Type B pancreatic cell (in vitro differentiated cells): ENCODE results near the gene GDAP2. TPM values are rescaled to one million over a fixed set of nuclear protein-coding genes. Genes with fewer than 3 reads are reported as not detected.

Experiments used
- DNase-seq: peaks from one replicate; pipeline ENCODE4 v3.0.0; 2021; ENCODE audit warnings: mixed read lengths; ENCODE audit not compliant: unreplicated experiment; ENCODE audit errors: extremely low spot score
- H3K27ac Mint-ChIP-seq: 2 replicates; pipeline ENCODE4 v1.8.0; 2021; ENCODE audit warnings: mild to moderate bottlenecking, mixed read lengths
- H3K27me3 Mint-ChIP-seq: 2 replicates; pipeline ENCODE4 v1.8.0; 2021; ENCODE audit warnings: mixed read lengths
- H3K36me3 Mint-ChIP-seq: 2 replicates; pipeline ENCODE4 v1.8.0; 2021; ENCODE audit warnings: mixed read lengths
- H3K4me1 Mint-ChIP-seq: one replicate; pipeline ENCODE4 v1.8.0; 2021; ENCODE audit warnings: mixed read lengths; ENCODE audit not compliant: unreplicated experiment
- H3K4me3 Mint-ChIP-seq: 2 replicates; pipeline ENCODE4 v1.8.0; 2021; ENCODE audit warnings: mild to moderate bottlenecking, mixed read lengths
- H3K9me3 Mint-ChIP-seq: 2 replicates; pipeline ENCODE4 v1.8.0; 2021; ENCODE audit warnings: mixed read lengths
- total RNA-seq: library from RNA; stranded (reverse); gene quantifications from 2 replicates; pipeline ENCODE4 v1.2.1, GENCODE V29; 2021; ENCODE audit warnings: low replicate concordance
- TF ChIP-seq, protein P1 (sequence below): fragments of 200-600 bp; sonication (generic); conservative IDR thresholded peaks from 2 replicates; pipeline ENCODE4 v1.5.0; 2021; ENCODE audit warnings: antibody characterized with exemption, mild to moderate bottlenecking

Gene GDAP2
- total RNA-seq, 1 donor from 2014 or later = 20.4 TPM

GRCh38 chr1:117871013-117871412 is 58.4 kb downstream of the GDAP2 start:
- H3K4me3 Mint-ChIP-seq = no peak overlapping the region
- no peak for DNase-seq
- no peaks in the 10 kb centered on the region for H3K27me3 Mint-ChIP-seq
- TF ChIP-seq, protein P1, sequence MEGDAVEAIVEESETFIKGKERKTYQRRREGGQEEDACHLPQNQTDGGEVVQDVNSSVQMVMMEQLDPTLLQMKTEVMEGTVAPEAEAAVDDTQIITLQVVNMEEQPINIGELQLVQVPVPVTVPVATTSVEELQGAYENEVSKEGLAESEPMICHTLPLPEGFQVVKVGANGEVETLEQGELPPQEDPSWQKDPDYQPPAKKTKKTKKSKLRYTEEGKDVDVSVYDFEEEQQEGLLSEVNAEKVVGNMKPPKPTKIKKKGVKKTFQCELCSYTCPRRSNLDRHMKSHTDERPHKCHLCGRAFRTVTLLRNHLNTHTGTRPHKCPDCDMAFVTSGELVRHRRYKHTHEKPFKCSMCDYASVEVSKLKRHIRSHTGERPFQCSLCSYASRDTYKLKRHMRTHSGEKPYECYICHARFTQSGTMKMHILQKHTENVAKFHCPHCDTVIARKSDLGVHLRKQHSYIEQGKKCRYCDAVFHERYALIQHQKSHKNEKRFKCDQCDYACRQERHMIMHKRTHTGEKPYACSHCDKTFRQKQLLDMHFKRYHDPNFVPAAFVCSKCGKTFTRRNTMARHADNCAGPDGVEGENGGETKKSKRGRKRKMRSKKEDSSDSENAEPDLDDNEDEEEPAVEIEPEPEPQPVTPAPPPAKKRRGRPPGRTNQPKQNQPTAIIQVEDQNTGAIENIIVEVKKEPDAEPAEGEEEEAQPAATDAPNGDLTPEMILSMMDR = no peak
- peaks cover 53% of the 10 kb centered on the region for H3K36me3 Mint-ChIP-seq
- no peak overlapping the region for H3K27ac Mint-ChIP-seq
- no peaks in the 10 kb centered on the region for H3K4me1 Mint-ChIP-seq
- no peaks in the 10 kb centered on the region for H3K9me3 Mint-ChIP-seq

GRCh38 chr1:117861694-117862093 is 67.7 kb downstream of the GDAP2 start:
- DNase-seq = no peak
- Mint-ChIP-seq H3K36me3 (peaks cover 15% of the 10 kb centered on the region), H3K27me3 (no peaks in the 10 kb centered on the region), H3K9me3 (no peaks in the 10 kb centered on the region), H3K4me3 (no peak overlapping the region), H3K4me1 (peaks cover 3% of the 10 kb centered on the region), H3K27ac (no peak overlapping the region)
- TF ChIP-seq, protein P1 = no peak

DNA sequence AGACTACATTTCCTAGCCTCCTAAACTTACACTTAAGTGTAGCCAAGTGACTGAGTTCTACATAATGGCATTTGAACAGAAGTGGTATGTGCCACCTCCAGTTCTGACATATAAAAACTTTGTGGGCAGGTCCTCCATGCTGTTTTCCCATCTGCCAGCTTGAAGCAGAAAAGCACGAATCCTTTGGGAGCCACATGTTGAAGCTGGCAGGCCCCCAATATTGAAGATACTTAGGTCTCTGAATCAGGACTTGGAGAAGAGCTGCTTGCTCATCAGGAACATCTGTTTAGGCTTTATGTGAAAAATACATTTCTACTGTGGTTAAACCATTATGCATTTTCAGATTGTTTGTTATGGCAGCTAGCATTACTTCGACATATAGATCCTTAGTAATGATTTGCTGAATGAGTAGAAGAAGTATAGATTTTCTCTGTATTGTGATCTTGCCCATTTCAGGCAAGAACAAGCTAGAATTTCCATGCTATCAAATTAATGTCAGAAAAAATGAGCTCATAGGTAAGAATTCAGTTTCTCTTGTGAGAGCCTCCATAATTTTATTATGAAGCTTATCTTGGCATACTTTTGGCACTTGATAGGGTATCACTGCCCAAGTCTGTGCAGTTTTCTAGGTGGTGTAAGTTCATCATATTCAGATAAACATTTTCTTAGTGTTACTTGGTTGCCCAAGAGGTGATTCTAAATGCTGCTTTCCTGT is 68.4 kb downstream of the GDAP2 start:
- H3K27me3 Mint-ChIP-seq = no peaks in the 10 kb centered on the region
- no peak for DNase-seq
- H3K36me3 Mint-ChIP-seq = peaks cover 11% of the 10 kb centered on the region
- no peak overlapping the region for H3K4me3 Mint-ChIP-seq
- H3K4me1 Mint-ChIP-seq = peaks cover 3% of the 10 kb centered on the region
- H3K9me3 Mint-ChIP-seq = no peaks in the 10 kb centered on the region
- H3K27ac Mint-ChIP-seq = no peak overlapping the region
- TF ChIP-seq, protein P1 = no peak

DNA sequence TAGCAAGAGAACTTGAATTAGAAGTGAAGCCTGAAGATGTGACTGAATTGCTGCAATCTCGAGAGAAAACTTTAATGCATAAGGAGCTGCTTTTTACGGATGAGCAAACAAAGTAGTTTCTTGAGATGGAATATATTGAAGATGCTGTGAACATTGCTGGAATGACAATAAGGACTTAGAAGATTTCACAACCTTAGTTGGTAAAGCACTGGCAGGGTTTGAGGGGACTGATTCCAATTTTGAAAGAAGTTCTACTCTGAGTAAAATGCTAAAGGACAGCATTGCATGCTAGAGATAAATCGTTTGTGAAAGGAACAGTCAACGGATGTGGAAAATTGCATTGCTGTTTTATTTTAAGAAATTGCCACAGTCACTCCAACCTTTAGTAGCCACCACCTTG is 69.5 kb downstream of the GDAP2 start:
- H3K4me1 Mint-ChIP-seq = peaks cover 3% of the 10 kb centered on the region
- H3K4me3 Mint-ChIP-seq = no peak overlapping the region
- H3K27me3 Mint-ChIP-seq = no peaks in the 10 kb centered on the region
- no peaks in the 10 kb centered on the region for H3K9me3 Mint-ChIP-seq
- peaks cover 4% of the 10 kb centered on the region for H3K36me3 Mint-ChIP-seq
- DNase-seq = no peak
- TF ChIP-seq, protein P1 = no peak
- no peak overlapping the region for H3K27ac Mint-ChIP-seq

DNA sequence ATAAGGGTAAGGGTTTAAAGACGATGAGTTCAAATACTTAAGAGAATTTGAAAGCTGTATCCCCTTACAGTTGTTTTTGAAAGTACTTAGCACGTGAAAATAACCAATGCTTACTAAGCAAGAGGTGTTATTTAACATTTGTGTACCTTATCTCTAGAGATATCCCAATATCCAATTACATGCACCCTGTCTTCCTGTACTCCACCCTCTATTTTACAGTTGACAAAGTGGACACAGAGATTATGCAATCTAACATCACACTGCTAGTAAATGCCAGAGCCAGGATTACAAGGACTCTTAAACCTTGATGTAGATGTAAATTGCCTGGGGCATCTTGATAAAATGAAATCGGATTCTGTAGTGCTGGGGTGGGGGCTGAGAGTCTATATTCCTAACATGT is 72.0 kb downstream of the GDAP2 start:
- Mint-ChIP-seq H3K4me1 (peaks cover 3% of the 10 kb centered on the region), H3K9me3 (no peaks in the 10 kb centered on the region), H3K27me3 (no peaks in the 10 kb centered on the region), H3K27ac (no peak overlapping the region), H3K36me3 (no peaks in the 10 kb centered on the region), H3K4me3 (no peak overlapping the region)
- no peak for DNase-seq
- TF ChIP-seq, protein P1 = no peak
